ENCODE data around the gene KRT3. TPM values are rescaled to one million over a fixed set of nuclear protein-coding genes. Genes with fewer than 3 reads are reported as not detected.

Gene KRT3
- total RNA-seq, 1 experiment from 2014 or later = not detected

DNA sequence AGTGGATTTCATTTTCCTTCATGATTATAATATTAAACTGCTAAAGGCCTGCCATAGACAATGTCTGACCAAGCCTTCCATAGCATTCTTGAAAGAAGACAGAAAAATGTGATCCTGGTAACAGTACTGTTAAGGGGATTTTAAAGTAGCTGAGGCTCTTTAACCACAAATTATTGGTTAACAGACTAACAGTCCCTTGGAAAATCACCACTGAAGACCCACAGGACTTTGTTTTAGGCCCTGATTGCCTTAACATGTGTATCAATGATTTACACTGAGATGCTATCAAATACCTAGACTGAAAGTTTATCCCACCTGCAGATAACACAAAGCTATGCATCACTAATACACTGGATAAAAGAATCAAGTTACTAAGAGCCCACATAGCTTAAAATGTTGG lies 32.2 kb upstream of the KRT3 start:
- no TSS peak for BruUV-seq (replicated peaks)
- intact Hi-C loops (cut with micrococcal nuclease; ENCODE audit: unreplicated experiment) = no loop called here
- Mint-ChIP-seq H3K4me1 (ENCODE audit: low read depth, unreplicated experiment) (peaks cover under 1% of the 10 kb centered on the region), H3K9me3 (ENCODE audit: low read depth, unreplicated experiment) (no peaks in the 10 kb centered on the region), H3K36me3 (ENCODE audit: insufficient read depth, unreplicated experiment) (no peaks in the 10 kb centered on the region), H3K4me3 (ENCODE audit: low read depth, unreplicated experiment) (no peak overlapping the region), H3K27ac (ENCODE audit: unreplicated experiment) (no peak overlapping the region), H3K27me3 (ENCODE audit: unreplicated experiment) (no peaks in the 10 kb centered on the region)
- CTCF ChIA-PET = no interaction called here
- TF ChIP-seq, protein P1, sequence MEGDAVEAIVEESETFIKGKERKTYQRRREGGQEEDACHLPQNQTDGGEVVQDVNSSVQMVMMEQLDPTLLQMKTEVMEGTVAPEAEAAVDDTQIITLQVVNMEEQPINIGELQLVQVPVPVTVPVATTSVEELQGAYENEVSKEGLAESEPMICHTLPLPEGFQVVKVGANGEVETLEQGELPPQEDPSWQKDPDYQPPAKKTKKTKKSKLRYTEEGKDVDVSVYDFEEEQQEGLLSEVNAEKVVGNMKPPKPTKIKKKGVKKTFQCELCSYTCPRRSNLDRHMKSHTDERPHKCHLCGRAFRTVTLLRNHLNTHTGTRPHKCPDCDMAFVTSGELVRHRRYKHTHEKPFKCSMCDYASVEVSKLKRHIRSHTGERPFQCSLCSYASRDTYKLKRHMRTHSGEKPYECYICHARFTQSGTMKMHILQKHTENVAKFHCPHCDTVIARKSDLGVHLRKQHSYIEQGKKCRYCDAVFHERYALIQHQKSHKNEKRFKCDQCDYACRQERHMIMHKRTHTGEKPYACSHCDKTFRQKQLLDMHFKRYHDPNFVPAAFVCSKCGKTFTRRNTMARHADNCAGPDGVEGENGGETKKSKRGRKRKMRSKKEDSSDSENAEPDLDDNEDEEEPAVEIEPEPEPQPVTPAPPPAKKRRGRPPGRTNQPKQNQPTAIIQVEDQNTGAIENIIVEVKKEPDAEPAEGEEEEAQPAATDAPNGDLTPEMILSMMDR (IDR thresholded peaks at IDR 0.05; ENCODE audit: unreplicated experiment) = no peak
- no peak for DNase-seq

DNA sequence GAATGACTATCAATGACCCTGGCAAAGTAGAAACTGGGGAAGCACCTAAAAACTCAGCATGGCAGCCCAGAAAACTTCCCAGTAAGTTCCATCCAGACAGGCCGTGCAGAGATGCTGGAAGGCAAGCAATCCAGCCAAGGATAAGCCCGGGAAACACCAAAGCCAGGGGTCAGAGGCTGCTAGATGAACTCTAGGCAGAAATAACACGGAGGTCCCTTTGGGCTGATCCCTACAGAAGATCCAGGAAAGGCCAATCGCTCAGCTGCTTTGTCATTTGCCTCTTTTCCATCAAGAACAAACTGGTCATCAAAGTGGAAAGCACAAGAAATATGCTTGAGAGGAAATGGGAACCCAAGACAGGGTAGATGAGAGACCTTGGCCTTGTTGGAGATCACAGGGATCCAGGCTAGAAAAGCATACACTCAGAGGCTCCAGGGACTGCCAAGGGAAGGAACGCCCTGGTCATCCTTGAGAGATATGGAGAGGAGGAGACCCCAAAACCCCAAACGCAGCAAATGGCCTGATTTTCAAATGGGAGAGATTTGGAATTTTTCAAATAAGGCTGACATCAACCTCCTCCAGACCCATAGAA lies 31.7 kb upstream of the KRT3 start:
- no peaks in the 10 kb centered on the region for H3K36me3 Mint-ChIP-seq (ENCODE audit: insufficient read depth, unreplicated experiment)
- H3K4me3 Mint-ChIP-seq (ENCODE audit: low read depth, unreplicated experiment) = no peak overlapping the region
- H3K27me3 Mint-ChIP-seq (ENCODE audit: unreplicated experiment) = no peaks in the 10 kb centered on the region
- H3K4me1 Mint-ChIP-seq (ENCODE audit: low read depth, unreplicated experiment) = peaks cover 6% of the 10 kb centered on the region
- H3K9me3 Mint-ChIP-seq (ENCODE audit: low read depth, unreplicated experiment) = no peaks in the 10 kb centered on the region
- CTCF ChIA-PET = no interaction called here
- DNase-seq = no peak
- TF ChIP-seq, protein P1 (IDR thresholded peaks at IDR 0.05; ENCODE audit: unreplicated experiment) = no peak
- no TSS peak for BruUV-seq (replicated peaks)
- intact Hi-C loops (cut with micrococcal nuclease; ENCODE audit: unreplicated experiment) = no loop called here
- no peak overlapping the region for H3K27ac Mint-ChIP-seq (ENCODE audit: unreplicated experiment)

DNA sequence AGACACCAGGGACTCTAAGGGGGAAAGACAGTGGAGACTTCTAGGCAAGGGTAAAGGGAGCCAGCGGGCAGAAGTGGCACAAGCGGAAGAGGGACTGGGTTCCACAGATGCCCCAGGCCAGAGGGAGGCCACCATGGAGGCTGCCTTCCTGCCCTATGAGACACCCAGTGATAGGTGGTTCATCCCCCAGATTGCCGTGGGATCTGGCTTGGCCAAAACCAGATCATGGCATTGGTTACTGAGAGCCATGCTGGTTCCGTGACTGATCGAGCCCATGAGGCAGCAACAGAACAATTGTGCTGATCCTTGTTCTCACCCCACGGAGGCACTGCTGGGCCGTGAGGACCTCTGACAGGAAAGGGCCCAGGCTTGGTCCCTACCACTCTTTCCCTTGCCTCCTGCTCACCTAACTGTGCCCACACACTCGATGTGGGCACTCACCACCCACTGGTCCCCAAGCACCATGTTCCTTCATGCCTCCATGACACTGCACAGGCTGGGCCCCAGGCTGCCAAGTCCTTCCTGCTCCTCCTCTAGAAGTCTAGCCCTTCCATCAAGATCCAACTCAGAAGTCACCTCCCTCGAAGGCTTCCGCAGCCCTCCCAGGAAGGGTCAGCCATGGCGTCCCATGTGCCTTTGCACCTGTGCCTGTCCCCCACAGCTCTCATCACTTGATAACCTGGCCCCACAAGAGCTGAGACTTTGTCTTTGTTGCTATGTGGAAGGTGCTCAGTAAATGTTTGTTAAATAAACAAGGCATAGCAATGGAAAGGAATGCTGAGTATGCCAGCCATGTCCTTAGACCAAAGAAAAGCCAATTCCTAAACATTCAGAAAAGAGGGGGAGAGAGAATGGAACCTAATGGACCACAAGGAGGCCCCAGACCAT lies 30.9 kb upstream of the KRT3 start:
- CTCF ChIA-PET = no interaction called here
- no peak overlapping the region for H3K4me3 Mint-ChIP-seq (ENCODE audit: low read depth, unreplicated experiment)

DNA sequence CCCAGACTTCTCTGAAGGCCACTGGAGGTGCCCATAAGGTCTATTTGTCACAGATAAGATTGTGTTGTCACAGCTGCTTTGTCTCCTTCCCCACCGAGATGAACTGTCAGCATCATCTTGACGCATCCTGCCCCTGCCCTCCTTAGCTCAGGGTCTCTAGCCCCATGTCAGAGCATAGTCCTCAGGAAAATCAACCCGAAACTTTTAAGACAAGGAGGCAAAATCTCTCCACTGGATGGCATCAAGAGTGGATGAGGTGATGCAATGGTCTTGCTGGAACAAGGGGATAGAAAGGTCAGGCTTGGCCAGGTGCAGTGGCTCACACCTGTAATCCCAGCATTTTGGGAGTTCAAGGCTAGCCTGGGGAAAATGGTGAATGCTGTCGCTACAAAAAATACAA lies 30.0 kb upstream of the KRT3 start:
- TF ChIP-seq, protein P1 (IDR thresholded peaks at IDR 0.05; ENCODE audit: unreplicated experiment) = no peak
- Mint-ChIP-seq H3K9me3 (ENCODE audit: low read depth, unreplicated experiment) (no peaks in the 10 kb centered on the region), H3K27ac (ENCODE audit: unreplicated experiment) (no peak overlapping the region), H3K36me3 (ENCODE audit: insufficient read depth, unreplicated experiment) (no peaks in the 10 kb centered on the region), H3K27me3 (ENCODE audit: unreplicated experiment) (no peaks in the 10 kb centered on the region), H3K4me3 (ENCODE audit: low read depth, unreplicated experiment) (no peak overlapping the region), H3K4me1 (ENCODE audit: low read depth, unreplicated experiment) (peaks cover 15% of the 10 kb centered on the region)
- DNase-seq = no peak
- CTCF ChIA-PET = no interaction called here
- intact Hi-C loops (cut with micrococcal nuclease; ENCODE audit: unreplicated experiment) = no loop called here
- BruUV-seq (replicated peaks) = no TSS peak

More for the DNA sequence above, 30.9 kb upstream of the KRT3 start:
- BruUV-seq (replicated peaks) = no TSS peak
- Mint-ChIP-seq H3K9me3 (ENCODE audit: low read depth, unreplicated experiment) (no peaks in the 10 kb centered on the region), H3K27ac (ENCODE audit: unreplicated experiment) (no peak overlapping the region), H3K4me1 (ENCODE audit: low read depth, unreplicated experiment) (peaks cover 13% of the 10 kb centered on the region), H3K36me3 (ENCODE audit: insufficient read depth, unreplicated experiment) (no peaks in the 10 kb centered on the region), H3K27me3 (ENCODE audit: unreplicated experiment) (no peaks in the 10 kb centered on the region)
- DNase-seq = no peak
- TF ChIP-seq, protein P1 (IDR thresholded peaks at IDR 0.05; ENCODE audit: unreplicated experiment) = no peak
- intact Hi-C loops (cut with micrococcal nuclease; ENCODE audit: unreplicated experiment) = no loop called here
